DLD1 (cell line): ENCODE measurements around the gene GREM1.

Experiments used
- in situ Hi-C: cut with HindIII; loops from 2 replicates; pipeline ENCODE4 v1.10.0; 2017; ENCODE audit warnings: low sequenced_read_pairs

The GREM1 gene

DNA sequence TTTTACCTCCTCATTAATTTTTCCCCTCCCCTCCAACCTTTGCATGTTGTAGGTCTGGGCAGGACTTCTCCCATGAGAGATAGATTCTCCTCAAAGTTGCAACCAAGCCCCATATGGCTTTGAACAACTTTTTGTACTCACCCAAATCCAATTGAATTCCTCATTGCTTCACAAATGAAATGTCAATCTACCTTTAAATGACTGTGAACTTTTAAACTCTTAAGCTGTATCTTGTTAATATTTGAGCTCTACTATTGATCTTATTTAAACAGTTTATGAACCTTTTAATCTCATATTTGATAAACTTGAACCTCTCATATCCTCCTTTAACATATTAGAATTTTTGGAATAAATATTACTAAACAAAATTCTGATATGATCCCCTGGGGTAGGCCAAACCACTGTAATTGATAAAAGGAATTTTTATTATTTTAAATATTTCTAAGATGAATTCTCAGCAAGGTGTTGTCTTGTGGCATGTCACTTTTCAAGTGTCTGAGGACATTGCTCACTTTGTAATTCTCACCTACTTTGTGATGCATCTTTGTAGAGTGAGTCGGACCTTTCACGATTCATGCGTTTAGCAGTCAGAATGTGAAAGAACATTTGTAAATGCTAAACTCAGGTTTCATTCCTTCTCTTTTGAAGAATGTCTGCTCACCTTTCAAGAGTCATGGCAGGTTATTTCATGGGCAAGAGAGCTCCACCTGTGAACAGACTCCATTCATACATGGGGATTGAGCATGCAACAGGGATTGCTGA, 23.4 kb upstream of the GREM1 start:
- in situ Hi-C loops, result no loop called here

DNA sequence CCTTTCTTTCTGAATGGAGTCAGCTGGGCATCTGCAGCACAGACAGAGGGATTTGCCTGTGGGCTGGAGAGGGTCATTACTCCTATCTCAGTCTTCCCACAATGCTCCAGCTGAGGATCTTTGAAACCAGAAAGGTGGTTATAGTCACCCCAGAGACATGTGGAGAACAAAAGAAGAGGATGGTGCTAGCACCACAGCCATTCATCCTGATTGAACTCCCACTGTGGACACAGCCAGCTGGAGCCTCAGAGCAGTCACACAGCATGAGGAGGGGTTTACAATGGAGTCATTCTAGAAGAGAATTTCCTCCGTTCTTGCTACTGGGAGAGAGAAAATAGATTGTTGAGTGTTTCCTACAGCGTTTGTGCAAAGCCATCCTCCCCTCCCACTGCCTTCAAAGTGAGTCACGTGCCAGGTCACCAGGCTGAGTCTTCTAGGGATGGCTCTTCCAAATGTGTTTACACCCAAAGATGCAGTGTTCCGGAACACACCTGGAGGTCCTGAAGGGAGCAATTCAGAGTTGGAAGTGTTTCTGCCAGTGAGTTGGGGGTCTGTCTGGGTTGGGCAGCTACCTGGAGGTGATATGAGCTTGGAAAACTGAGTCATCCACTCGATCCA, 18.9 kb upstream of the GREM1 start:
- in situ Hi-C loops, result no loop called here

DNA sequence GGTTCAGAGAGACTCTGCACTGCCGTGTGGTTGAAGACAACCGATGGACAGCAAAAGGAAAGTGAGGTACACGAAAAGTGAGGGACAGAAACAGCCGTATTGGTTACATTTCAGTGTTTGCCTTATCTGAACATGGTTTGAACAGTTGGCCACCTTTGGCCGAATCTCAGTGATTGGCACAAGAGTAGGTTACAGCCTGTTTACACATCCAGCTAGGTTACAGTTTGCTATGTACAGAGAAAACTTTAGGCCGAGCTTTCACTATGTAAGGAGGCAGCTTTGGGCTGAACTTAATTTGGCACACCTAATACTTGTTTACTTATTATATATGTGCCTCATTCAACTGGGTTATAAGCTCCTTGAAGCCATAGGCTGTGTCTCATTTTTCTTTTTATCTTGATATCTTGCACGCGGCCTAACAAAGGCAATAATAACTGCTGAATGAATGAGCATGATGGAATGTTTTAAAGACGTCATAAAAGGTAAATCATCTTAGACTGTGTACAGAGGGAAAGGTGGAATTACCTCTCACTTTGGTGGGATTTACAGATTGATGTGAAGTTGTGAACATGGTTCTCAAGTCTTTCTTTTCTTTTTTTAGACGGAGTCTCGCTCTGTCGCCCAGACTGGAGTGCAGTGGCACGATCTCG, 17.2 kb upstream of the GREM1 start:
- in situ Hi-C loops, result no loop called here

DNA sequence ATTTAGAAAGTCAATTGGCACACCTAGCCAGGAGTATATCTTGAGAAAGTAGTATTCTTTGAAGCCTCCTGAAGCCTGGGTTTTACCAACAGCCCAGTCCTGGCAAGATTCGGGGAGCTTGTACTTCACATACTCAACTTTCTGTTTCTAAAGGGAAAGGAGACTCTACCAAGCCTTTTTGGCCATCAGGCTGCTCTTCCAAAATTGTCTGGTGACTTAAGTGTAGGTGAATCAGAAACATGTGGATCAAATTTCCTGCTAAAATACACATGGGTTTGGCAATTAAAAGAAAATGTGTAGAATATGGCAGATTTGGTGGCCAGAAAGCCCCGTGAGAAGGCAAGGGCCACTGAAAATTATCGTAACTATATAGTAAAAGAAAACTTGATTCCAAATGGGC, 15.9 kb upstream of the GREM1 start:
- in situ Hi-C loops, result no loop called here

DNA sequence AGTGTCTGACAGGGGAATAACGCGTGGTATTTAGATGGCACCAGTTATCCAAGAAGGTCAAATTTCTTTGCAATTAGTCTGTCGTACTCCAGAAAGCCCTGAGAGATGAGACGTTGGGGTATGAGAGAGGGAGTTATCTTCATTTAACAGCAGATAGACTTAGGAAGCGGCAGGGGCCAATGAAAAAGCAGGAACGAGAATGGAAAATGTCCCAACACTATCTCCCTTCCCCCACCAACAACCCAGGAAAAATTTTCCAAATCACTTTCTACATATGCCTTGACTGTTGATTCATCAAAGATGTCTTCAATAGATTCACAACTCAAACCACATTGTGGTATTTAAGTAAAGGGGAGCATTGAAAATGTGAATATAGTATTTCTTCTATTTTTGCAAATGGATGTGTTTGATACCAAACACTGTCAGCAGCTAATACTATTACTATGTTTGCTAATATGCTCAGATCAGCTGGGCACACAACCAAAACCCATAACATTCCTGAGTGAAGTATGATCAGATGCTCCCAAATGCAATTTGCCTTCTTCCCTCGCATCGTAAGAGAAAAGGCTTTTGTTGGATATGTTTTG, 13.3 kb upstream of the GREM1 start:
- in situ Hi-C loops, result no loop called here

DNA sequence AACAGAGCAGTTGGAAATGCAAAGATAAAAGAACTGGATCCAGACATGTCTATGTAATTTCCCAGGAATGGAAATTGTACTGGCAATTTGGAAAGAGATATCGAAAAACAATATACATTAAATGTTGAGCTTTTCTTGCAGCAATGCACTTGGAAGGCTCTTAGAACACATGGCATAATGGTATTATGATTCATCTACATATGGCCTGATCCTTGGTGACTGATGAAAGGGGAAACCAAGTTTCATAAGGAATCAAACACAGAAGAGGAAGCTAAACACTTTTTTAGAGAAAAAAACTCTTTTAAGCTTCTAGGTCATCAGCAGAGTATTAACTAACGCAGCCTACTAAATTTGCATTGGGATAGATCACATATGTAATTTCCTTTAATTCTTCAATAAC, 12.4 kb upstream of the GREM1 start:
- in situ Hi-C loops, result no loop called here

DNA sequence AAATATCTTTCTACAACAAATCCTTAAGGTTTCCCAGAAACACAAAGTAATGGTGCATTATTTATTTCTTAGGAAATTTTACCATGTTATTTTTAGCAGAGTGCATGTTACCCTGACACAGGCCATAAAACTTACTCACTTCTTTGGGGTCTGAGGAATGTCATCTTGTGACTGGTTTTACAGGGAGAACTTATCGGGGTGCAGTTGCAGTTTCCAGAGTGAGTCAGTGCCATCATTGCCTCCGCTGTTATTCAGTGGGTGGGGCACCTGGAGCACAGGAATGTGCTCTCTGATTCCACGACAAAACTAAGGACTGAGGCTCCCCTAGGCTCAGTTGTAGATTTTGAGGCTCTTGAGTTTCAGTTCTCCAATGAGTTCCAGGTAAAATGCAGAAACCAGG, 11.1 kb upstream of the GREM1 start:
- in situ Hi-C loops, result no loop called here

DNA sequence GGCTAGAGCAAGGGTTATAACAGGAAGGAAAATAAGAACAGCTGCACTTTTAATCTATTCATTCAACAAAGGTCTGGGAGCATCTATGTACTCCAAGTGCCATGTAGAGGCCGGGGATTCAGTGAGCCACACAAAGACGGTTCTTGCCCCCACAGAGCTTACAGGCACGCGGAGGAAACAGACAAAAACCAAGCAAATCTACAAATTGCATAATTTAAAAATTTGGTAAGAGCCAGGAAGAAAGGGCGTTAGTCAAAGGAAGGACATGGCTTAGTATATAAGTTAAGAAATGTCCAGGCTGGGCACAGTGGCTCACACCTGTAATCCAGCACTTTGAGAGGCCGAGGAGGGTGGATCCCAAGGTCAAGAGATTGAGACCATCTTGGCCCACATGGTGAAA, 10.4 kb upstream of the GREM1 start:
- in situ Hi-C loops, result no loop called here

DNA sequence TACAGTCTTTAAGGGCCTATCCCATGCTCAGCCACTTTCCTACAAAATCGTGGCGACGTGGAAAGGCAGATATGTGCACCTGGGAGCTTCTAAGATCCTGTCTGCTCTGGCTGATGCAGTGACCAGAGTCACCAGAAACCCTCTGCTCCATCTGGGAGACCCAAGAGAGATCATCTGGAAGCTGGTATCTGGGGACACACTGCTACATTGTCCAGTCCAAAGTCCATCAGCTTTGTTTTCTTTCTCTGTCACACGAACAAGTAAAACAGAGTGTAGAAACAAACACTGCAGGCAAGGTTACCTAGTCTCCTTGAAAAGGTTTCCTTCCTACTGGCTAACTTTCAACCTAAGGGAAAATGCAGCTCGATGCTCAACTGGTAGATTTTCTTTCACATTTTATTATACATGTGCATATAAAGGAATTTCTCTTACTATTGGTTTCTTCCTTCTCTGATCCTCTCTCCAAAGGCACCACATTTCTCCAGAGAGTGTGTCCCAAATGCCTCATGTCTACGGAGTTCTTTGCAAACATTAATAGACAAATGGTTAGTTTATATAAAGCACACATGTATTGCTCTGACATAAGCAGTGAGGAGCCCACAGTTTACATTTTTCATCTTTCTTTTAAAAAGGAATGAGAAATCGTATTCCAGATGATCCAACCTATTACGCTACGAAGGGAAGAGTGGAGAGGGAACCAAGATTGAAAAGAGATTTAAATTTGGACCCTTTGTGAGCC, 8.3 kb upstream of the GREM1 start:
- in situ Hi-C loops, result no loop called here

DNA sequence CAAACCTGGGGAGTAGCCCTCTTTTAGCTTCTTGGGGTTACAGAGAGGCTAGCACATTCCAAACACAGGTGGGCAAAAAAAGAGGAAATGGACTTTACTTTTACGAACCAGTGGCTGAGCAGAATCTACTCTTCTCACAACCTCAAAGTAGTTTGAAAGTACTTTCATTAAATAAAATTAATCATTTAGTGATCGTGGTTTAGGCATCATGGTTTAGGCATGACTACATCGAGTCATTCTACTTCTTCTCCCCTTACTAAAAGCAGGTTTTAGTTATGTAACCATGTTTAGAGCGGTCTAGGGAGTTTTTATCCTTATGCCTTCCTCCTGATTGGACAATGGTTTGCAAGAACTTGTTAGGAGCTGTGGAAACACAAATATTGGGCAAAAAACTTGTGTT, 2.5 kb upstream of the GREM1 start:
- in situ Hi-C loops, result no loop called here

DNA sequence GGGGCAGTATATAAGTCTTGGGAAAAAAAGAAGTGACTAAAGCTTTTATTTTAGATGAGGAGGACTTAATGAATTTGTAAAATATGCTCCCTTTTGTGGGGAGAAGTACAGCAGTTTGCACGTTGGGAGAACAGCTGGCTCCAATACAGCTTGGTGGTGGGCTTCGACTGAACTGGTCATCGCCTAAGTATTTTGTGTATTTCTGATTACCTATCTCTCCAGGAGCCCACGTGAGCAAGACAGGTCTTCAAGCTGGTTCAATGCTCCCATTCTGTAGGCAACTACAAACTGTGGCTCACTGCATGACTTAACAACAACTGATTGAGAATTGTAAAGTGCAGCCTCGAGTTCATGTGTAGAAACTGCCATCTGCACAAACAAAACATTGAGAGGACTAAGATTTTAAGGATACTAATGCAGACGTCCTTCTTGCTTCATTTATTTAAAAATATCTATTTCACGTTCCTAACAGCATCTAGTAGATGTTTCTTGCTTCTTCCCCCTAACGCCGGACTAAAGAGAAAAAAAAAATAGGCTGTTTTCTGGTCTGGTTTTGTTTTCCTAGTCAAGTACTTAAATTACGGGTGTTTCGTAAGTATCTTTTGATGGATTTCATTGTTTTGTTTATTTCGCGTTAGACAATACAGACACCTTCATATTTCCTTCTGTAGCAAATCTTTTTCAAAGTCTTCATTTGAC, 1.4 kb upstream of the GREM1 start:
- in situ Hi-C loops, result no loop called here

DNA sequence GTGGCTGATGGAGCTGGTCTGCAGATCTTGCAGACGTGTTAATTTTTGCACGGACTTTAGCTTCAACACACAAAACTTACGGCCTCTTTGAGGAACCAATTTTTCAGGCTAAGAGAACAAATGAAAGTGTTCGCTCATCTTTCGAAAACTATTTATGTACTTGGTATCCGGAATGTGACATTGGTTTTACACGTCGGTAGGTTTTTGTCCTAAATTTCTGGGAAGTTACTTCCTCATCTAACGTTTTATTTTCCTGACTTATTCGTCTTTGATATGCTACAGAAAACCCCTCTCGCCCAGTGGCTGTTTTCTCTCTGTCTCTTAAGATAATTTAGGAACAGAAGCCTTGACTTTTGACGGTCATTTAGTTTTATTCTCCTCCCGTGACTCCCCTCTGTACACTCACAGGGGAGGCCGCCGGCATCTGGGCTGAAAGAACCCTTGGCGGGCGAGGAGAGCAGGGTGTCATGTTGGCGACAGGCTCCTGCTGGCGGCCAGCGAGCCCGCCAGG, 834 bp upstream of the GREM1 start:
- in situ Hi-C loops, result no loop called here

DNA sequence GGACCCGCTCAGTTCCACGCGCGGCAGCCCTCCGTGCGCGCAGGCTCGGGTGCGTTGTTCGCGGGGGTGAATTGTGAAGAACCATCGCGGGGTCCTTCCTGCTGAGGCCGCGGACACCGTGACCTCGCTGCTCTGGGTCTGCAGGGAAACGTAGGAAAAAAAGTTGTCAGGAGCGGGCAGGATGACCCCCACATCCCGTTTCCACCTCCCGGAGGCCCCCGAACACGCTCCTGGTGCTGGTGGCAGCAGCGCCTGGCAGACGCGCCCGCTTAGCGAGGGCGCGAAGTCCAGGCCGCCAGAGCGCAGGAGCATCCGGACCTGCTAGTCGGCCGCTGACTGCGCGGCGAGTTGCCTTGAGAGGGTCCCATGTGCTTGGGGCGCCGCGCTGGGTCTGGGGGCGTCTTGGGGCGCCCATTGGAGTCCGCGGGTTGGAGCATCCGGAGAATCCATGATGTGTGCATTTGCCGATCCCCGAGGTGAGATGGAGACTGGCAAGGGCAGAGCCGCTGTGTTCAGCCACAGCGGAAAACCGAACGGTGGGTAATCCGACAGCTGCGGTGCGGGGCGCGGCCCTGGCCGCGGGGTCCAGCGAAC, 520 bp downstream of the GREM1 start:
- in situ Hi-C loops, result no loop called here

DNA sequence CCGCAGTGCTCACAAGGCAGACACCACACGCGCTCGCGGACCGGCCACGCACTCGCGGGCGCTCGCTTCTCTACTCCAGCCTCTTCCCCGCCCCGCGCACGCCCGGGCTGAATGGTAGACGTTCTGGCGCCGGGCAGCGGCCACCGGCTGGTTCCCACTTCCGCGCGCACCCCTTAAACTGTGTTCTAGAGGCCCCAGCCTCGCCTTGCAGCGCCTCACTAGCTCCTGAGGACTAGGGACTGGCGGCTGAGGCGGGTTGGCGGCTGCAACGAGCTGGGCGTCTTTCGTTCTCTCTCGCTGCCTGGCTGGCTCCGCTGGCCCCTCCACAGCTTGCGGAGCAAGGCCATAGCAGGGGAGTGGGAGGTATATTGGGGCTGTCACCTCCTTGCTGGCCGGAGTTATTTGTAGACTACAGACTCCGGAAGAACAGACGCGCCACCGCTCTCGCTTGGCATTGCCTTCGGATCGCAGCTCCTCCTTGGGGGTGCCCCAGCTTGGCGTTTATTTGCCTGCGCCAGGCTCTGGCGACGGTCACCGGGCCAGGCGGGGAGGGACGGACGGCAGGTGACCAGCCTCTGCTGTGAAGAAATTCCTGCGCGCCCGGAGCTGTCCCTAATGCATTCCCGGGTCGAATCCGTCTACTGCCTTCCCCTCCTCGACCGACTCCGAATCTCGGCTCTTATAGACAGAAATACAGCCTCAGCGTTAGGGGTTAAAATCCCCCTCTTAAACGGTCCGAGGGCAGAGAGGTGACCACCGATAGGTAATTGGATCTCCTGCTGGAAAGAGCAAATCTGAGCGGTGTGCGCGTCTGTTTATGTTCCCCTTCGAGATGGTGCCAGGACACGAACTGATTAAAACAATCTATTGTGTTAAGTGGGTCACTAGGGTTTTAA, 1.3 kb downstream of the GREM1 start:
- in situ Hi-C loops, result no loop called here

DNA sequence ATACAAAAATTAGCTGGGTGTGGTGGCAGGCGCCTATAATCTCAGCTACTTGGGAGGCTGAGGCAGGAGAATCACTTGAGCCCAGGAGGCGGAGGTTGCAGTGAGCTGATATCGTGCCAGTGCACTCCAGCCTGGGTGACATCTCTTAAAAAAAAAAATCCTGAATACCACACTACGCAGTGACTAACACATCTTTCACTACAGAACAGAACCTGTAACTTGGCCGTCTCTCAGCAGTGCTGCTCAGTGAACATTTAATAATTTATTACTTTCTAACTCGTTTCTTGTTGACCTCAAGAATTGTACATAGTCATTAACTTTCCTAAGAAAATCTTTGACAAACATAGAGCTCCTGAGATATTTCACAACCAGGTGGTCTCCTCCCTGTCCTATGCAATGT, 3.8 kb downstream of the GREM1 start:
- in situ Hi-C loops, result no loop called here

DNA sequence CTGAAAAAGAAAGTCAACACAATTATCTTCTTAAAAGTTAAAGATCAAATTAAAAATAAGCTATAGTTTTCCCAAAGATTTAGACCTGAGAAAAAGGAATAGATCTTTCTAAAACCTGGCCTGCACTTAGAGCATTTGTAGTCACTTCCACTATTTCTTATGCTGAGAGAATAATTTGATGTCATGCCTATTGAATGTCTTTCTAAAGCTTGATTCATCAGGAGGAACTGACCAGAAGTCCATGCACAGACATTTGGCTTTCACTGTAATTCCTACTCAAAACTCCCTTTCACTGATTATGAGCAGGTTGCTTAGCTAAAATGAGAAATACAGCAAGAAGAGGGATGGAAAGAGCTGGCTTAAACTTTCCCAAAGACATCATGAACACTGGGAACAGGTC, 4.3 kb downstream of the GREM1 start:
- in situ Hi-C loops, result no loop called here

DNA sequence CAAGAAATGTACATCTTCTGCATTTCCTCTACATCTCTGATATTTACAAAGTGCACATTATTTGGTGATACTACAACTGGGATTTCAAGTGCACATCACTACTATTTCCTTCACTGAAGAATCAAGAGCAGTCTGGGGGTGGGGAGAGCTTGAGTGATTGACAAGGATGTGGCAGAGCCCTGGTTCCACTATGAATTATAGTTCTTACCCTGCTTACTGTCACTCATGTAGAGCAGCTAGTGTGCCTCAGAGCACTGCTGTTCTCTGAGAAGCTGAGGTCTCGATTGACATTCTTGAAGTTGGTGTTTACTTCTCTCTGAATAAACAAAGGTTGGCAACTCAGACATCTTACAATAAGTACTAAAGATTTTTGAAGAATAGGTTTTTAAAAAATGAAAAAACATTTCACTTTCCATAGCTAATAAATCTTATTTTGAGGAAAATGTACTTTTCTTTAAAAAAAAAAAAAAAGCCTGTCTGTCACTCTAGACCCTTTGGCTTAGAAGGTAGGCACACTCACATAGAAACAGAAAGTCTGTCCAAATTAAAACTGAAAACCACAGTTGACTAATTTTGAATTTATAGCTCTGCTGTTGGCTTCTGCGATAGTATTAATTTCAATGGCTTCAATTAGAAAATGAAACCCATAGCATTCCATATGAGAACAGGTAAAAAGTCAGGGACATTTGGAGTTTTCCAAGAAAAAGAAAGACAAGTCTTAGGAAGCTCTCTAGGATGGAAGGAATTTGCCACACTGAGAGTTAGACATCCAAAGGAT, 5.6 kb downstream of the GREM1 start:
- in situ Hi-C loops, result no loop called here

DNA sequence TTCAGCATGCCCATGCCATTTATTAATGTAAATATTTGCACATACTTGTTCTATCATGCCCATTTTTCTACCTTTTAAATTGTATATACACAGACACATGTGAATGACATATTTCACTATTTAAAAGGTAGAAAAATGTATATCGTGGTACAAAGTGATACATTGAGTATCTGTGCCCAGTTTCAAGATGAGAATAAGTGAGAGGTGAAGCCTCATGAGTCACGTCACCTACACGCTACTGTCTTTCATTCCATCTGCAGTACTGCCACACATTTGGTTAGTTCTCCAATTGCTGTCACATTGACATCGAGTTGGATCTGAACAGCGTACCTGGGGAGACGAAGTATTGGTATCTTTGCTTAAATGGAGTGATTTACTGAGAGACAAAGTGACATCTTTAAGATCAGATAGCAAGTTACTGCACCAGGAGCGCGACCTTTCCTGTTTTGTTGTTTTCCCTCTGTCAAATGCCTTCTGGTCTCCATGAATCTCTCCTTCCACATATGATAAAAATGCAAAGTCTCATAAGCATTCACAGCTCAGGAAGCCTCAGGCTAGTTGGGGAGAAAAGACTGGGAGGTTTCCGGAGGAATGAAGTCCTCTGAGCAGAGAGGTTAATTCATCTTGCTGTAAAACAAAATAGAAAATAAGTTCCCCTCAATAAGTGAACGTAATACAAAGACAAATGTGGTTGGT, 12.0 kb downstream of the GREM1 start:
- in situ Hi-C loops, result no loop called here
